Cardiac fibroblast (primary cell): Measurements from ENCODE around the gene SUN1.

Experiments used
- DNase-seq, 2 donors: peaks; one replicate each; pipeline versions ENCODE4 v3.0.0 to v3.0.0-alpha.2; 2010; ENCODE audit warnings: low read depth in 2 of 2
- H3K4me3 ChIP-seq, 2 donors: replicated peaks in 1 of 2; 1 replicate in 1 of 2; 2 replicates in 1 of 2; pipeline ENCODE4 v1.5.1; 2011; ENCODE audit warnings: low read depth in 2 of 2, low read length in 2 of 2, mild to moderate bottlenecking in 2 of 2, moderate library complexity in 1 of 2
- TF ChIP-seq, protein P1 (sequence below): IDR thresholded peaks from one replicate; pipeline ENCODE4 v1.5.1; 2011; ENCODE audit warnings: low read depth, mild to moderate bottlenecking, low read length, inconsistent platforms

Gene SUN1

DNA sequence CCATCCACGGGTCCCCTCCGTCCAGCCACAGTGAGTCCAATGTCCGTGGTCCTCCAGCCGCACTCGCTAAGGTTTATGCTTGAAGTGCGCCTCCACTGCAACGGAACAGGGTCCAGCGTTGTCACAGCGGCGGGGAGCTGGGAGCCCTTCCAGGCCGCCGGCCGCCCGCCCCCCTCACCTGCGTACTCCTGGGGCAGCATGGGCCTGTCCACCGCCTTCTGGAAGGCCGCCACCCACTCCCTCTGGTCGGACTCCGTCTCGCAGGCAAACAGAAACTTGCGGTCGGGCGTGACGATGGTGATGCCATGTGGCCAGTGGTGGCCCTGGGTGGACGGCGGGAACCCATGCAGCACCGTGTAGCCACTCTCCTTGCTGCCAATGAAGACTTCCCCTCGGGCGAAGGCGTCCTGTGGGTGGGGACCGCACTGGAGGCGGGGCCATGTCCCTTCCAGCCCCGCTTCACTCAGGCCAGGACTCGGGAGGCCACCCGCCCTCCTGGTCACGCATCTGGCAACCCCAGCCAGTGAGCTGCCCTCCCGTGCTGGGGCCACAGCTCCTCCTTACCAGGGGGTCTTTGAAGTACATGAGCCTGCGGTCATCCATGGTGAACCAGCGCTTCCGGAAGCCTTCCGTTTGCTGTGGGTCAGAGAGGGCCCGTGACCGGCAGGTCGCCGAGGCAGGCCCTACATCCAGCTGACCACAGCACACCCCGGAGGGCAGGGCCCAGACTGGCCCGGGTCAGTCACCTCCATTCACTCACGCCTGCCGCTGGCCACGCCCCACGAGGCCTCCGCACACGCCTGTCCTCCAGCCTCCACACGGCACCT, 66.8 kb downstream of the SUN1 start:
- TF ChIP-seq, protein P1, sequence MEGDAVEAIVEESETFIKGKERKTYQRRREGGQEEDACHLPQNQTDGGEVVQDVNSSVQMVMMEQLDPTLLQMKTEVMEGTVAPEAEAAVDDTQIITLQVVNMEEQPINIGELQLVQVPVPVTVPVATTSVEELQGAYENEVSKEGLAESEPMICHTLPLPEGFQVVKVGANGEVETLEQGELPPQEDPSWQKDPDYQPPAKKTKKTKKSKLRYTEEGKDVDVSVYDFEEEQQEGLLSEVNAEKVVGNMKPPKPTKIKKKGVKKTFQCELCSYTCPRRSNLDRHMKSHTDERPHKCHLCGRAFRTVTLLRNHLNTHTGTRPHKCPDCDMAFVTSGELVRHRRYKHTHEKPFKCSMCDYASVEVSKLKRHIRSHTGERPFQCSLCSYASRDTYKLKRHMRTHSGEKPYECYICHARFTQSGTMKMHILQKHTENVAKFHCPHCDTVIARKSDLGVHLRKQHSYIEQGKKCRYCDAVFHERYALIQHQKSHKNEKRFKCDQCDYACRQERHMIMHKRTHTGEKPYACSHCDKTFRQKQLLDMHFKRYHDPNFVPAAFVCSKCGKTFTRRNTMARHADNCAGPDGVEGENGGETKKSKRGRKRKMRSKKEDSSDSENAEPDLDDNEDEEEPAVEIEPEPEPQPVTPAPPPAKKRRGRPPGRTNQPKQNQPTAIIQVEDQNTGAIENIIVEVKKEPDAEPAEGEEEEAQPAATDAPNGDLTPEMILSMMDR, result no peak
- no peak overlapping the region for H3K4me3 ChIP-seq
- no peak for DNase-seq

DNA sequence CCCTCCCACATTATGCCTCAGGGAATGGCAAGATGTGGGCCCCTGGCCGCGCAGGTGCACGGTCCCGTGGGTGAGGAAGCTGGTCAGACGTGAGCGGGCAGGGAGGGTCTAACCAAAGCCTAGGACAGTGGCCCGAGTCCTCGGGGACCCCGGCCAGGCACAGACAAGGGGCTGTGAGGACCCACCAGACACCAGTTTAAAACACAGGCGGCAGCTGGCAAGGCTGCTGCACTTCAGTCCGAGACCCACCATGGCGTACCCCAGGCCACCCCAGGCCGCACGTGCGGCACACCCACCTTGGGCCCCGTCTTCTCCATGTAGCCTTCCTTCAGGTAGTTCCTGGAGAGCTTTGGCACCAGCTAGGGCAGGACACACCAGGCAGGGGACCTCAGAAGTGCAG, 67.5 kb downstream of the SUN1 start:
- no peak overlapping the region for H3K4me3 ChIP-seq
- TF ChIP-seq, protein P1, result no peak
- DNase-seq, result no peak

DNA sequence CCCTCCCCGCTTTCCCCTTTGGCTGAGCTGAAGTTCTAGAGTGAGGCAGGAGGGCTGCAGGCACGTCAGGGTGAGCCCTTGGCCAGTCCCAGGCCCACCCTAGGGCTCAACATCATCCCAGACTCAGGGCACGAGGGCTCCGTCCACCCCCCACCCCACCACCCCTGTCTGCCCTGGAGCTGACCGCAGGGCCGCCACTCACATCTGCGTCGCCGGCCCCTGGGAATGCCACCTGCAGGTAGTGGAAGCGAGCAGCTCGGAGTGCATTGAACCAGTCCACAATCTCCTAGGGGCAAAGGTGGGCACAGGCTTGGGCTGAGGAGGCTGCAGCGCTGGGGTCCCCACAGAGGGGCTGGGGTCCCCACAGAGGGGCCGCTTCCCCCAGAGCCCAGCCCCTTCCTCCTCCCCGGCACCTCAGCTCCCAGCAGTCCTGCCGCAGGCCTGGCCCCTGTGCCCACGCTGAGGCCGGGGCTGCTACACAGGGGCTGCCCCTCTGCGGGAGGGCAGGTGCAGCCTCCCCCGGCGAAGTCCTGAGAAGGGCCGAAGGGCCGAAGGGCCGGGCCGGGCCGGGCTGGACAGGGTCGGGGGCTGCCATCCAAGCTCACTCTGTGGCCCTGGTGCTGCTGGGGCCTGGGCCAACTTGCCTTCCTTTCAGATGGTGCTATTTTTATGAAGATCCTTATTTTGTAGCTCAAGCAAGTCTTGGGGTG, 68.2 kb downstream of the SUN1 start:
- DNase-seq, result no peak
- H3K4me3 ChIP-seq, result no peak overlapping the region
- TF ChIP-seq, protein P1, result no peak

DNA sequence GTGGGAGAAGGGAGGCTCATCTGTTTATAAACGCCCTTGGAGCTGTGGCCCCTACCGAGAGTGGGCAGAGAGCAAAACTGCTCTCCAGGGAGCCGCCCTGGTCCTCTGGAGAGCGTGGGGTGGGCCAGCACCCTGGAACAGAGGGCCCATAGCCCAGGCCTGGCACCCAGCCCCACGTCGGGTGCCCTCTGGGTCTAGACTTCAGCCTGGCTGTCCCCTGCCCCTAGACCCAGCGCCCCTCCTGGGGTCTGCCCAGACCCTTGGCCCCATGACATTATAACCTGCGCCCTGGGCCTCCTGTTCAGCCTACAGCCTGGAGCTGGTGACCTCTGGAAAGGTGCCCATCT, 68.7 kb downstream of the SUN1 start:
- no peak for DNase-seq
- TF ChIP-seq, protein P1, result no peak
- H3K4me3 ChIP-seq, result no peak overlapping the region

DNA sequence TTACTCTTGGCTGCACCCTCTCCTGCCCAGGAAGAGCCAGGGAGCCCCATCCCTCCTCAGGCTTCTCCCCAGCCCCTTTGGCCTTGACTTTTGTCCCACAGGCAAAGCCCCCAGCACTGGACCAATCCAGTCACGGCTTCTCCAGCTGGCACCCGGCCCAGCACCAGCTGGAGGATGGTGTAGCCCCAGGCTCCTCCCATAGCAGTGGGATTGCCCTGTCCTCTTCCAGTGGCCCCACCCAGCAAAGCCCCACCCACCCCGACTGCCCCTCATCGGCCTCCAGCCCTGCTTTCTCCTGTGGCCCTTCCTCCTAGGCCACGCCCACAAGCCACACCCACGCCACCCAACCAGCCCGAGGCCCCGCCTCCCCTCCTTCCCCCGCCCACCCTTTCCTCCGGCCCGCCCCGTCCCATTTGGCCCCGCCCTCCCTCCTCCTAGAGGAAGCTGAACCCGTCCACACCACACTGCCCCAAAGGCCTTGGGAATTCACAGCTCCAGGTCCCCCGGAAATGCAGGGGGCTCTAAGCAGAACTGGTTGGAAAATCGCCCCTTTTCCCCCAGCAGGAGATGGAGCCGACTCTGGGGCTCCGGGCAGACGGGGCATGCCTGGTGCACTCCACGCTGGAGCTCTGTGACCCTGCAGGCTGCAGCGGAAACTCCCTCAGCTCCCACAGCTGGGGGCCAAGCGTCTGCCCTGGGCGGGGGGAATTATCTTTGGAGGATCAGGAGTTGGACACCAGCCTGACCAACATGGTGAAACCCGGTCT, 69.3 kb downstream of the SUN1 start:
- no peak overlapping the region for H3K4me3 ChIP-seq
- TF ChIP-seq, protein P1, result no peak
- peak; percentile 91 to 94 for DNase-seq

DNA sequence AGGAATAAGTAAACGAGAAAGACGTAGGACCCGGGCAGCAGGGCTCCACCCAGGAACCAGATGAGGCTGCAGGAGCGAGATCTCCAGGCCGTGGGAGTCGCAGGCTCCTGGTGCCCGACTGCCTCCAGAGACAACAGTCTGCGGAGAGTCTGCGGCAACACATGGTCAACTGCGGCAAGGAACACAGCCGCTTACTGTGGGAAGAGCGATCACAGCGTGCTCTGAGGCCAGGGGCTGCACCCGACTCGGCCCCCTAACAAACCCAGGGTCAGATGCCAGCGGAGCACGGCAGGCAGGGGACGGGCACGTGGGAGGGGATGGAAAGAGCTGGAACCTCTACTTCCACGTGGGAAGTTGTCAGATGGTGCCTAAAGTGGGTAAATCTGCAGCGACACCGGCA, 70.7 kb downstream of the SUN1 start:
- no peak overlapping the region for H3K4me3 ChIP-seq
- no peak for DNase-seq
- TF ChIP-seq, protein P1, result no peak
